Measurements from ENCODE around the gene EQTN.

The EQTN gene

DNA sequence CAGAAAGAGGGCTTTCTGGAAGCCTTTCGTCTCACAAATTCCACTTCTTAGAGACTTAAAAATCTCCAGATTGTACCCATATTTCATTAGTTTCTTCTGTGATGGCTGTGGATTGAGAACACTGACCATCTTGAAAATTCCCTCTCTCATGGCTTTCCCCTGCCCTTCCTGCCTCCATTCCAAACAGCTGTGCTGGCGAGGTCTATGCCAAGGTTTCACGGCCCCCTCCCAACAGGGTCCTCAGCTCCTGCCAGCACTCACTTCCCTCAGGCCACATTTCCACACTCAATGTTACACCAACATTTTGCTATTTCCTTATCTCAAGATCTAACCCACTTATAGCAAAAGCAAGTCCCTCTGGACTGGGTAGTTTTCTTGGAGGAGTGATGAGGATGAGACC lies 40.3 kb upstream of the EQTN start:
- TF ChIP-seq EZH2phosphoT487 (IDR thresholded peaks at IDR 0.05; ENCODE audit: low read depth): no peak
- TF ChIP-seq, protein P1, sequence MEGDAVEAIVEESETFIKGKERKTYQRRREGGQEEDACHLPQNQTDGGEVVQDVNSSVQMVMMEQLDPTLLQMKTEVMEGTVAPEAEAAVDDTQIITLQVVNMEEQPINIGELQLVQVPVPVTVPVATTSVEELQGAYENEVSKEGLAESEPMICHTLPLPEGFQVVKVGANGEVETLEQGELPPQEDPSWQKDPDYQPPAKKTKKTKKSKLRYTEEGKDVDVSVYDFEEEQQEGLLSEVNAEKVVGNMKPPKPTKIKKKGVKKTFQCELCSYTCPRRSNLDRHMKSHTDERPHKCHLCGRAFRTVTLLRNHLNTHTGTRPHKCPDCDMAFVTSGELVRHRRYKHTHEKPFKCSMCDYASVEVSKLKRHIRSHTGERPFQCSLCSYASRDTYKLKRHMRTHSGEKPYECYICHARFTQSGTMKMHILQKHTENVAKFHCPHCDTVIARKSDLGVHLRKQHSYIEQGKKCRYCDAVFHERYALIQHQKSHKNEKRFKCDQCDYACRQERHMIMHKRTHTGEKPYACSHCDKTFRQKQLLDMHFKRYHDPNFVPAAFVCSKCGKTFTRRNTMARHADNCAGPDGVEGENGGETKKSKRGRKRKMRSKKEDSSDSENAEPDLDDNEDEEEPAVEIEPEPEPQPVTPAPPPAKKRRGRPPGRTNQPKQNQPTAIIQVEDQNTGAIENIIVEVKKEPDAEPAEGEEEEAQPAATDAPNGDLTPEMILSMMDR (IDR thresholded peaks at IDR 0.05; ENCODE audit: low read depth, low read length): no peak
- peaks cover 33% of the 10 kb centered on the region for H3K27me3 ChIP-seq (ENCODE audit: low read depth, low read length)
- H2AFZ ChIP-seq (ENCODE audit: low read depth, low read length): no peak overlapping the region
- no peaks in the 10 kb centered on the region for H3K36me3 ChIP-seq (replicated peaks; ENCODE audit: low read depth, low read length)
- no peak overlapping the region for H3K4me3 ChIP-seq (ENCODE audit: low read length)
- H3K79me2 ChIP-seq (ENCODE audit: low read length): no peaks in the 10 kb centered on the region
- no peaks in the 10 kb centered on the region for H3K4me1 ChIP-seq (ENCODE audit: low read length)
- H4K20me1 ChIP-seq (ENCODE audit: insufficient read depth, low read length): no peaks in the 10 kb centered on the region
- H3K27ac ChIP-seq (ENCODE audit: low read length): no peak overlapping the region
- no peaks in the 10 kb centered on the region for H3K9me3 ChIP-seq (ENCODE audit: insufficient read depth, low read length)
- no peak overlapping the region for H3K4me2 ChIP-seq (ENCODE audit: low read length)
- no peak overlapping the region for H3K9ac ChIP-seq (ENCODE audit: low read length)

DNA sequence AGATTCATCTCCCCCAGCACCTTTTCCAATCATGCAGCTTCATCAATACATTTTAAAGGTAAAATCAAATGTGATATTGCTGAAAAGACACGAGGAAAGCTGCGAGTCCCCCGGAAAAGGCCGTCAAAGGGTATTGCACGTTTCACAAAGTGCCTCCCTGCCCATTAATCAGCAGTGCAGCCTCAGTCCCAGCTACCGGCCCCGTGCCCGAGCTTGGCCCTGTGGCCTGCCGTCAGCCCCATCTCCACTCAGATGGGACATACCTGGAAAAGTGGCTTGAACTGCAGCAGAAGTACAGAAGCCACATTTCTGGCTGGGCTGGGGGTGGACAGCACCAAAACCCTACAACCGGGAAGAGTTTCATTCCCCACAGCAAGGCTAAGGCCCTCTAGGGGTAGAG lies 39.9 kb upstream of the EQTN start:
- TF ChIP-seq, protein P1 (IDR thresholded peaks at IDR 0.05; ENCODE audit: low read depth, low read length): no peak
- TF ChIP-seq EZH2phosphoT487 (IDR thresholded peaks at IDR 0.05; ENCODE audit: low read depth): no peak
- H3K79me2 ChIP-seq (ENCODE audit: low read length): no peaks in the 10 kb centered on the region
- H3K4me2 ChIP-seq (ENCODE audit: low read length): no peak overlapping the region
- no peak overlapping the region for H3K4me3 ChIP-seq (ENCODE audit: low read length)
- no peaks in the 10 kb centered on the region for H3K36me3 ChIP-seq (replicated peaks; ENCODE audit: low read depth, low read length)
- no peak overlapping the region for H3K27ac ChIP-seq (ENCODE audit: low read length)
- no peak overlapping the region for H2AFZ ChIP-seq (ENCODE audit: low read depth, low read length)
- no peaks in the 10 kb centered on the region for H3K4me1 ChIP-seq (ENCODE audit: low read length)
- no peaks in the 10 kb centered on the region for H3K9me3 ChIP-seq (ENCODE audit: insufficient read depth, low read length)
- H4K20me1 ChIP-seq (ENCODE audit: insufficient read depth, low read length): no peaks in the 10 kb centered on the region
- no peak overlapping the region for H3K9ac ChIP-seq (ENCODE audit: low read length)
- peaks cover 37% of the 10 kb centered on the region for H3K27me3 ChIP-seq (ENCODE audit: low read depth, low read length)

DNA sequence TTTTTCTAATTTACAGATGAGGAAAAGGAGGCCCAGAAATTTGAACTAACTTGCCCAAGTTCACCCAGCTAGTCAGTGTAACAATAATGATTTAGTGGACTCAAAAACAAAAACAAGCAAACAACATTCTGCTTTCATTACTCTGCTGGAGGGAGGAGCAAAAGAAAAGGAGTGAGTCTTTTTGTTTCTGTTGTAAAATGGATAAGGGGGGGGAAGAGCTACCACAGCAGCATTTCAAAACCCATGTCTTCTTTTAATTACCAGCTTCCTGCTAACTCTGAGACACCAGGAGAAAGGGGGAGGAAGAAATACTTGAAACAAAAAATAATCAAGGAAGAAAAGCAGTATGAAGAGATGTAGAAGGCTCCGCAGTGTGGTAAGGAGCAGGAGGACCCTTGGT lies 39.2 kb upstream of the EQTN start:
- no peak overlapping the region for H3K9ac ChIP-seq (ENCODE audit: low read length)
- H2AFZ ChIP-seq (ENCODE audit: low read depth, low read length): no peak overlapping the region
- H3K27me3 ChIP-seq (ENCODE audit: low read depth, low read length): peaks cover 40% of the 10 kb centered on the region
- H3K4me2 ChIP-seq (ENCODE audit: low read length): no peak overlapping the region
- H4K20me1 ChIP-seq (ENCODE audit: insufficient read depth, low read length): no peaks in the 10 kb centered on the region
- no peaks in the 10 kb centered on the region for H3K79me2 ChIP-seq (ENCODE audit: low read length)
- H3K27ac ChIP-seq (ENCODE audit: low read length): no peak overlapping the region
- TF ChIP-seq, protein P1 (IDR thresholded peaks at IDR 0.05; ENCODE audit: low read depth, low read length): no peak
- no peak for TF ChIP-seq EZH2phosphoT487 (IDR thresholded peaks at IDR 0.05; ENCODE audit: low read depth)
- H3K4me1 ChIP-seq (ENCODE audit: low read length): no peaks in the 10 kb centered on the region
- H3K9me3 ChIP-seq (ENCODE audit: insufficient read depth, low read length): no peaks in the 10 kb centered on the region
- no peaks in the 10 kb centered on the region for H3K36me3 ChIP-seq (replicated peaks; ENCODE audit: low read depth, low read length)
- no peak overlapping the region for H3K4me3 ChIP-seq (ENCODE audit: low read length)

DNA sequence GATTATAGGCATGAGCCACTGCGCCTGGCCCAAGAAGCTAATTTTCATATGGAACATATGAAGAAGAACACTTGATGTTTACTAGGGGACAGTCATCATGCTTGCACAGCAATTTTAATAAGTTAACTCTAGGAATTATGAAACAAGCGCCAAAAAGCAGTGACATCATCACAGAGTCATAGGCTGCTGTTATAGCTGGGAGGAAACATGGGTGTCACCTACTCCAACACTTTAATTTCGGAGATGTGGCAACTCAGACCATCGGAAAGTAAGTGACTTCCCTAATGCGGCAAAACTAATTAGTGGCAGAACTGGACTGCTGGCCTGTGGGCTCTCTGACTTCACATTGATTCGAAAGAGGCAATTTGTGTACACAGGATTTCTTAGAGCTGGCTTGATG lies 38.1 kb upstream of the EQTN start:
- no peak overlapping the region for H2AFZ ChIP-seq (ENCODE audit: low read depth, low read length)
- H3K4me1 ChIP-seq (ENCODE audit: low read length): no peaks in the 10 kb centered on the region
- no peak overlapping the region for H3K9ac ChIP-seq (ENCODE audit: low read length)
- no peaks in the 10 kb centered on the region for H3K79me2 ChIP-seq (ENCODE audit: low read length)
- no peak overlapping the region for H3K27ac ChIP-seq (ENCODE audit: low read length)
- H3K4me2 ChIP-seq (ENCODE audit: low read length): no peak overlapping the region
- no peaks in the 10 kb centered on the region for H3K9me3 ChIP-seq (ENCODE audit: insufficient read depth, low read length)
- H3K4me3 ChIP-seq (ENCODE audit: low read length): no peak overlapping the region
- H4K20me1 ChIP-seq (ENCODE audit: insufficient read depth, low read length): no peaks in the 10 kb centered on the region
- TF ChIP-seq, protein P1 (IDR thresholded peaks at IDR 0.05; ENCODE audit: low read depth, low read length): no peak
- peaks cover 41% of the 10 kb centered on the region for H3K27me3 ChIP-seq (ENCODE audit: low read depth, low read length)
- H3K36me3 ChIP-seq (replicated peaks; ENCODE audit: low read depth, low read length): no peaks in the 10 kb centered on the region

Data from OCI-LY3 (cell line).